HG02870 (cell line): ENCODE measurements around the gene SNRNP48.
A peak's percentile ranks its signal among the peaks of the same experiment; 100 is the strongest.

ENCODE experiments used
- ATAC-seq: cut with Tn5 transposase; IDR thresholded peaks from one replicate; pipeline ENCODE4 v1.9.1; 2021; ENCODE audit warnings: mild to moderate bottlenecking, moderate library complexity; ENCODE audit not compliant: unreplicated experiment

SNRNP48 gene, protein sequence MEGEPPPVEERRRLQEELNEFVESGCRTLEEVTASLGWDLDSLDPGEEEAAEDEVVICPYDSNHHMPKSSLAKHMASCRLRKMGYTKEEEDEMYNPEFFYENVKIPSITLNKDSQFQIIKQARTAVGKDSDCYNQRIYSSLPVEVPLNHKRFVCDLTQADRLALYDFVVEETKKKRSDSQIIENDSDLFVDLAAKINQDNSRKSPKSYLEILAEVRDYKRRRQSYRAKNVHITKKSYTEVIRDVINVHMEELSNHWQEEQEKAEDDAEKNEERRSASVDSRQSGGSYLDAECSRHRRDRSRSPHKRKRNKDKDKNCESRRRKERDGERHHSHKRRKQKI

DNA sequence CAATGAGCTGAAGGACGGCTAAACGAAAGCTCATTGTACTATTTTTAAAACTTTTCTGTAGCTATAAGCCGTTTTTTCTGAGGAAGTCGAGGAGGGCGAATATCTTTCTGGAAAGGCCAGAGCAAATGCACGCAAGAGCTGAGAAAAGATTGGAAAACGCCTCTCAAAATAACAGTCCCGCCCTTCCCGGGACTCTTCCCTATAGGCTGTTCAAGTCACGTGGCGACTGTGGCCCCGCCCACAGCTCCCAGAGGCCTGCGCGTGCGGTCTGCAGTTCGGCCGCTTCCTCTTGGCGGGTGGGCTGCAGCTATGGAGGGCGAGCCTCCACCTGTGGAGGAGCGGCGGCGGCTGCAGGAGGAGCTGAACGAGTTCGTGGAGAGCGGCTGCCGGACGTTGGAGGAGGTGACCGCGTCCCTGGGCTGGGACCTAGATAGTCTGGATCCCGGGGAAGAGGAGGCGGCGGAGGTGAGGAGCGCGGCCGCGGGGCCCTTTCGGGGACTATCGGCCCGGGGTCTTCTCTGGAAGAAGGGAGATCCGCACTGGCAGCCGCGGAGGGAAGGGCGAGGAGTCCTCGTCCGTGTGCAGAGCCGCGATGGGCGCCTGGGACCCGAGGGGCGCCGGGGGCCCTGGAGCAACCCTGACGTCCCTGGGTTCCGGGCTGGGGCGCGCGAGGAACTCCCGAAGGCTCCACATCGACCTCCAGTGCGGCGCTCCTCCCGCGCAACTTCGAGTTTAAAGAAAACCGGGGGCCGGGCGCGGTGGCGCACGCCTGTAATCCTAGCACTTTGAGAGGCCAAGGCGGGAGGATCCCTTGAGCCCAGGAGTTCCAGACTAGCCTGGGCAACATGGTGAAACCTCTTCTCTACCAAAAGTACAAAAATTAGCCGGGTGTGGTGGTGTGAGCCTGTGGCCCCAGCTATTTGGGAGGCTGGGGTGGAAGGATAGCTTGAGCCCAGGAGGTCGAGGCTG lies at the start of gene SNRNP48:
Gene SNRNP48, plus strand, starts transcription at position 250 of the 969 bp plus-strand sequence. Its CDS starts 60 bp downstream, at position 310.
- ATAC-seq, result peak; percentile 99

DNA sequence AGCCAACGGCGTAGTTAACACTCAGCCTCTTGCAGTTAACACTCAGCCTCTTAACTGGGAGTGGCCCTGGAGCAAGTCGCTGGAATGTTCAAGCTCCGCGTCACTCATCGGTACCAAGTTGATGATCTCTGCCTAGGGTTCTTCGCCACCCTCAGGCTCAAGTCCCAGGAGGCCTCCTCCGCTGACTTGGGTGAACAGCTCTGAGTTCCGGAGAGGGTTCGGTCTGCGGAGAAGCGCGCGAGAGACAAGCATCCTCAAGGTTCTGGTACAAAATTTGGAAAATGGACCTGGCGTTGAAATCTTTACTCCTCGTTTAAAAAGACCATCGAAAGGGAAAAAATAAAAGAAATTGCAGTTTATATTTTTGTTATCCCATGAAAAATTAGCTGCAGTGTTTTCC lies 49.4 kb upstream of the SNRNP48 start:
- no peak for ATAC-seq

DNA sequence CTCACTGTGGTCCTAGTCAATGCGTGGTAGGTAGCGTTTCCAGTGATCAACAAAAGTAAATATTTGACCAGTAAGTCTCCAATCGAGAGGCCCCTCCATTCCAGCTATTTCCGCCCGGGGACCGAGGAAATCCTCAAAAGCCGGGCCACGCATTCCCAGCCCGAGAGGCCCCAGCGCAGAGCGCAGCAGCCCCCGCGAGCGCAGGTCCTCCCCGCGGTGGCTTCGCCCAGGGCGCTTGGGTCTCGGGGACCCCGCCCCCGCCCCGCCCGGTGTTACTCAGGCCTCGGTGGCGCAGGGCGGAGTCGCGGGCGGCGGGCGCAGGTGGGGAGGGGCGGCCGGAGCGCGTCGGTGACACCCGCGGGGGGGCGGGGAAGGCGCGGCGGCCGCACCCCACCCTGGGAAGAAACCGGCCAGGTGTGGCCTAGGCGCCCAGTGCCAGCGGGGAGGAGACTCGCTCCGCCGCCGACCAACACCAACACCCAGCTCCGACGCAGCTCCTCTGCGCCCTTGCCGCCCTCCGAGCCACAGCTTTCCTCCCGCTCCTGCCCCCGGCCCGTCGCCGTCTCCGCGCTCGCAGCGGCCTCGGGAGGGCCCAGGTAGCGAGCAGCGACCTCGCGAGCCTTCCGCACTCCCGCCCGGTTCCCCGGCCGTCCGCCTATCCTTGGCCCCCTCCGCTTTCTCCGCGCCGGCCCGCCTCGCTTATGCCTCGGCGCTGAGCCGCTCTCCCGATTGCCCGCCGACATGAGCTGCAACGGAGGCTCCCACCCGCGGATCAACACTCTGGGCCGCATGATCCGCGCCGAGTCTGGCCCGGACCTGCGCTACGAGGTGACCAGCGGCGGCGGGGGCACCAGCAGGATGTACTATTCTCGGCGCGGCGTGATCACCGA lies 48.6 kb upstream of the SNRNP48 start, which contains the start of gene DSP:
Gene DSP, plus strand, starts transcription at position 497 of the 890 bp plus-strand sequence. Its CDS starts 245 bp downstream, at position 742.
- ATAC-seq, result no peak

DNA sequence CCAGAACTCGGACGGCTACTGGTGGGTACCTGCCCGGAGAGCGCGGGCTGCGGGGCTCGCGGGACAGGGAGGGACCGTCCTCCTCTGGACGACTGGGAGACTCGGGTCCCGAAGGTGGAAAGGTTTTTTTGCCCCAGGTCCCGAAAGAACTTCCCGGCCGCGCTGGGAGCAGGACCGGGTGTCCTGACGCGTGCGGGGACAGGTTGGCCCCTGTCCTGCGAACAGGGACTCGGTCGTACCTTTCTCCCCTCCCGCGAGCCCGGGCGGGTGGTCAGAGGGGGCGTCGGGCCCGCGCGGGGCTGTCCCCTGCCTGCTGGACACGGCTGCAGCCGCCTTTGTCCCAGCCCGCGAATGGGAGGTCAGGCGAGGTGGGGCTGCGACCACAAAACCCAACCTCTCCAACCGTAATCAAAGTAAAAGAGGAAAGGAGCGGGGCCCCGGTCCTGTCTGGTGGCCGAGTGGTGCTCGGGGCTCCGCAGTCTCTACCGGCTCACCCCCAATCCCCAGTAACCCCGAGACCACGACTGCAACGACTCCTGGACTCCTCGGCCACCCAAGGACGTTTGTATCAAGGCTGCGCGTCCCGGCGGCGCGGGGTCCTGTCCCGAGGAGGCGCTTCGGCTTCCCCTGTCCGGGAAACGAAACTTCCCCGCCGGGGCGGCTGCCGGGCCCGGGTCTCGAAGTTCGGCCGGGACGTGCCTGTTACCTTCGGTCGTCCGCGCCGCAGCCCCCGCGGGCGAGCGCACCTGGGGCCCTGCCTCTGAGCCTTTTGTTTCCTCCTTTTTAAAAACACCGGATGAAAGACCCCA lies 47.7 kb upstream of the SNRNP48 start:
- no peak for ATAC-seq

DNA sequence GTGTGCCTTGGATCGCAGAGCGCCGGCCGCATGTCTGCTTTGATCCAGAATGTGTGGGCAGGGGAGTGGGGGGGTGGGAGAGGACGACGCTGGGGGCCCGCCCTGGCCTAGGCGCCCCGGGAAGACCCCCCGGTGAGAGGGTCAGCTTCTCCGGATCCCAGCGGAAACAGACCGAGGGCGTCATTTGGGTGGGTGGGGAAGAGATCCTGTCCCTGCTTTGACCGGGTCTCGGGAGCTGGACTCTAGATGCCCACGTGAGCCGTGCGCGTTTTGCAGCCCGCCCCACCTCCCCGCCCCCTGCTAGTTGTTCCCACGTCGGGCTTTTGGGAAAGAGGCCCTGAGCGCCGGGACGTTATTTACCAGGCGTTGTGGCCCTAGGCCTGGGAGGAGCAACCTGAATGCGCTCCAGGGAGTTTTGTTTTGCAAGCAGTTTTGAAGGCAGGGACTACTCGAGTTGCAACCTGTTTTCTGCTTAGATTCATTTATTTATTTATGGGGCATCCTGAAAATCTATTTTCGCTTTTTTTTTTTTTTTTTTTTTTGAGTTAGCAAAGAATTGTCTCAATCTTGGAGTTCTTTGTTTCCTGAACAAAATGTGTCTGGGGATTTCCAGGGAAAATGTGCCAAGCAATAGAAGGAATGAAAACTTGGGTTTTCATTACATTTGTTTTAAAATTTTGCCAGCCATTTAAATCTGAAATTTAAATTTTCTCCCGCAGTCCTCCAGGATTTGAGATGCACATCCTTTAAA lies 46.9 kb upstream of the SNRNP48 start:
- ATAC-seq, result no peak

DNA sequence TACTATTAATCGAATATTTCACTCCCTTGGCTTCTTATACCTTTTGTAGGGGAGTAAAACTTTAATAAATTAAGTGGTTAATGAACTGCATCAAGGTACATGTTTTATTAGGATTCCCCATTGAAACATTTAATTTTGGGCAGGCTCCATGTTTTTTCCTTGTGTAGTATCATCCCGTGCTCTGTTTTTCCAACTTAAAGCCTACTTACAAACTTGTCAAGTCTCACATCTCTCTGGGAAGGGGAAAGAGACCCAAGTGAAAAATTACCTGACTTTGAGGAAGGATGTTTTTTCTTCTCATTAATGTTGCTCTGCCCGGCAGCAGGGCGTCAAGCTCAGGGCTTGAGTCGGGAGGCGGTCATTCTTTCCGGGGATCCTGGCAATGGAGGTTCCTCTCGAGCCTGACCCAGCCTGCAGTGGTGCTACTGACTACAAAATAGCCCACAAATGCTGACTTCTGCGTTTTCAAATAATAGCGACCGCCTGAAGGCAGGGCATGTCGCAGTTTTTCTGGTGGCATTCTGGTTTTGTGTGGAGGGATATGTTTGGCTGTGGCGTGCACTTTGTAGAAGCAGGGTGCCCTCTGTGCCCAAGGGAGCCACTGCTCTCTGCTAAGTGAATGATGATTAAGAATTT lies 46.1 kb upstream of the SNRNP48 start:
- no peak for ATAC-seq

DNA sequence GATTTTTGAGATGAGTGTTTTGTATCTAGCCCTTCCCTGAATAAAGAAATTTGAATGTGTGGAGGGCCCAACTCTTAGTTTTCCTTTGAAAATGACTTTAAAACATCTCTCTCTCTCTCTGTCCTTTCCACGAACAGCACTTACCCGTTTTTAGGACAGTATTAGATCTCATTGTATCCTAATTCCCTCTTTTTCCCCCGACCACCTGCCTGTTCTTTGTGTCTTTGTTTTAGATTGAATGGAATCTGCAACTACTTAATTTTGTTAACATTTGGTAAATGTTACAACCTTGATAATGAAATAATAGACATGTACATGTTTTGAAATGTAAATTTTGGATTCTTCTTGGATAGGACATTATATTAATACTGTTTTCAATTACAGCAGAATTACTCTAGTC lies 45.4 kb upstream of the SNRNP48 start:
- no peak for ATAC-seq

DNA sequence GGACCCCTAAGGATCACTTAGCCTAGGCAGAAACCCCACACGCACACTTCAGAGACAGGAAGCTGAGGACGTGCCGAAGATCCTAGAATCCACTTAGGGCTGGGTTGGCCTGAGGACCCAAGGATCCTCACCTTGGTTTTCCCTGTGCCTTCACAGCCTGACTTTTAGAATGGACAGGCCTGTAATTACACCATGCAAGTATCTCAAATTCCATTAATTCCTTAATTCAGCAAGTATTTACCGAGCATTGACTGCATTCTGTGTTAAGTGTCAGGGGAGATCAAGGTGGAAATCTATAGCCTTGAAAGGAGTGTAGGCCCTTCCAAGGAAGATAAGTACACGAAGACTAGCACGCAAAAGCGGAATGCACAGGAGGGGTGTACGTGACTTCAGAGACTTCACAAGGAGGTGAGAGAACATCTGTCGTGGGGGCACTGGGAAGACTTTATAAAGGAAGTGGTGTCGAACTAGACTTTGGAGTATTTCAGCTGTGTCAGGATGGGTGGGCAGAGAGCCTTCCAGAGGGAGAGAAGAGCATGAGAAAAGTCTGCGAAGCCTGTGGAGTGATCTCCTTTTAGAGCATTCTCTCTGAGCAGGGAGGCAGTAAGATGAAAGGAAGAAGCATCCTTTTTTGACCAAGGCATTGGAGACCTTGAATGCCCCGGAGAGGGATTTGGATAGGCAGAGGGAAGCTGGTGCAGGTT lies 44.5 kb upstream of the SNRNP48 start:
- no peak for ATAC-seq

DNA sequence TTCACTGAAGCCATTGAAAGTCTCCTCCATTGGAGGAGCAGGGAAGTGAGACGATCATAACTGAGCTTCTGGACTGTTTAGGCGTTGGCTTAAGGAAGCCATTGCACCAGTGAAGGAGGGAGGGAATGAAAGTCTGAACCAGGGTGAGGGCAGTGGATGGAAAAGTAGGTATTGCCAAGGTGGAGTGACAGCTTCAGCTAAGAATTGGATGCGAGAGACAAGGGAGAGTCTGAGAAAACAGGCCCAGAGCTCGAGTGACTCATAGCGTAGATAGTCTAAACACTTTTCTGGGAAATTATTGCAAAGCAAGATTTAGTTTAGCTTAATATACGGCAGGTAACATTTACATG lies 44.0 kb upstream of the SNRNP48 start:
- ATAC-seq, result no peak

DNA sequence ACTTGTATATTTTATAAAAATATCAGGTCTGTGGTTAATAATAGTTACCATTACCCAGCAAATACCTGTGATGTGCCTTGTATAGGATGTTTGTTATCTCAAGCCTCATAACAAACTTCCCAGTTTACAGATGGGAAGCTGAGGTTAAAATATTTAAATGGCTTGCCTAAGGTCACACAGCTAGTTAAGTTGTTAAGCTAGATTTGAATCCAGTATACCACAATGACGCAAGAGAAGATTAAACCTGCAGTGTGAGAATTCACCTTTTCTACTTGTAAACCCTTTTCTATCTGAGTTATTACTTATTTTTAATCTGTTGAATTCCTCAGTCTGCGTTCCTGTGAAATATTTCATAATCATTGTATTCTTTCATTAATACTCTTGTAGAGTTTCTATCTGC lies 43.6 kb upstream of the SNRNP48 start:
- no peak for ATAC-seq

DNA sequence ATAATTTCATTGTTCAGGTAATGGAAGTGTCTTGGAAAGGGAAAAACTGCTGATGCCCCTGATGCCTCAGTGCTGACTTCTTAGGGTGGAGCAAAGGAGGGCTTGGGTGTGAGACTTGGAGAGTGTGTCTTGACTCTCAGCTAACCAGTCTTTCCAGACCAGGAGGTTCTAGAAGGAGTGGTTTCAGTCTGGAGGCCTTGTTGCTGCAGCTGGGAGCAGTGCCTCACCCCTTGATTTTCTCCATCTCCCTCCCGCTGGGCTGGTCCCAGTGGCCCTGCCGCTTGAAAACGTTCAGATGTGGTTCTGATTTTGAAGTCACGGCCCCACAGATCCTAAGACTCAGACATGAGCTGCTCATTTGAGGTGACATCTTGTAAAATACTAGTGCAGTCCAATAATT lies 43.1 kb upstream of the SNRNP48 start:
- no peak for ATAC-seq

DNA sequence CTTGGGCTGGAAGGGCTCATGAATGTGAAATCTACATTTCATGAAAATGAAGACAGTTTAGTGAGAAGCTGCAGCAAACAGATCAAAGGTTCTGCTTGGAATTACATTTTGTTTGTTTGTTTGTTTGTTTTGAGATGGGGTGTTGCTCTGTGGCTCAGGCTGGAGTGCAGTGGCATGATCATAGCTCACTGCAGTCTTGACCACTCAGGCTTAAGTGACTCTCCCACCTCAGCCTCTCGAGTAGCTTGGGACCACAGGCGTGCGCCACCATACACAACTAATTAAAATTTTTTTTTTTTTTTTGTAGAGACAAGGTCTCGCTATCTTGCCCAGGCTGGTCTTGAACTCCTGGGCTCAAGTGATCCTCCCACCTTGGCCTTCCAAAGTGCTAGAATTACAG lies 42.7 kb upstream of the SNRNP48 start:
- ATAC-seq, result no peak

DNA sequence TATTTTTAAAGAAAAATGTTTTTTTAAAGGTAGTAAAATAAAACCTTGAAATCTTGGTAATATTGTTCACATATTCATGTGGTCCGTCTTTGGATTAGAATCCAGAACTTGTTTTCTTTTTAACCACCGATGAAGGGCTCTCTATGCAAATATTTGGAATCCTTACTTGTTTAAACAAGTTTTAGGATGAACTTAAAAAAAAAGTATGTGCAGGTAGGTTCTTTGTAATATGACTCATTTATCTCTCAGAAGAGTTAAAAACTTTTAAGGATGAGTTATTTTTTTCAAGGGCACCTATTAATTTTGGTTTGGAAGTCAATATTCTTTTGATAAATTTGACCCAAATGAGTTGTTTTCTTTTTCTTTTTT lies 39.6 kb upstream of the SNRNP48 start:
- no peak for ATAC-seq

DNA sequence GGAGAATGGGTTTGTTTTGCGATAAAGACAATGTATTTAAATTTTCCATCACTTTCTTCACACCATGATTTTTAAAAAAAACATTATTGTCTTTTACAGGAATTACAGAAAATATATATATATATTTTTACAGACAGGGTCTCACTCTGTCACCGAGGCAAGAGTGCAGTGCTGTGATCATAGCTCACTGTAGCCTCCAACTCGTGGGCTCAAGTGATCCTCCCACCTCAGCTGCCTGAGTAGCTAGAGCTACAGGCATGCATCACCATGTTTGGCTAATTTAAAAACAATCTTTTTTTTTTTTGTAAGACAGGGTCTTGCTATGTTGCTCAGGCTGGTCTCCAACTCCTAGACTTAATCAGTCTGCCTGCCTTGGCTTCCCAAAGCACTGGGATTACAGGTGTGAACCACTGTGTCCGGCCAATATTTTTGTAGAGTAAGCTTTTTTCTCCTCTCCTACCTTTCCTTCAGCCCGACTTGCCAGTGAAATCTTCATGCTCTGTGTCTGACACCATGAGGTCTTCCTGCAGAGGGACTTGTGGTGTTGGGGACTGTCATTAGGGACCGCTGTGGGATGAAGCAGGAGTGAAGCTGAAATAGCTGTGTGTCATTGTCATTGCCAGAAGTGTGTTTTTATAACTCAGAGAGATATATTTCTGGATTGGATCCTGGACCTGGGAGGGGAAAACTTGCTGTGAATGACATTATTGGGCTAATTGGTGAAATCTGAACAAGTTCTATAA lies 35.3 kb upstream of the SNRNP48 start:
- ATAC-seq, result no peak

DNA sequence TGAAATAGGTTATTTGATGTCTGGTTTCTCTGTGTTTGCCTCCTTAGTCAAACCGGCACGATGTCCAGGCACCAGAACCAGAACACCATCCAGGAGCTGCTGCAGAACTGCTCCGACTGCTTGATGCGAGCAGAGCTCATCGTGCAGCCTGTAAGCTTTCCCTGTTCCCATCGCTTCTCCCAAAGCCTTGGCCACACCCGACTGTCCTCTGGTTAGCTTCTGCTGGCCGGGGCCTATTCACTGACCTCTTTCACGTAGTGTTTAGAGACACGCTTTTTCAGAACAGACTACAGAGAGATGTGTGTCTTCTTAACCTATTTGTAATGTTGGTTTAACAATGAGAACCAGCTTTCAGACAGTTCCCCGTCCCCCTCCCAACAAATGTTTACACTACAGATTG lies 34.3 kb upstream of the SNRNP48 start:
- no peak for ATAC-seq

DNA sequence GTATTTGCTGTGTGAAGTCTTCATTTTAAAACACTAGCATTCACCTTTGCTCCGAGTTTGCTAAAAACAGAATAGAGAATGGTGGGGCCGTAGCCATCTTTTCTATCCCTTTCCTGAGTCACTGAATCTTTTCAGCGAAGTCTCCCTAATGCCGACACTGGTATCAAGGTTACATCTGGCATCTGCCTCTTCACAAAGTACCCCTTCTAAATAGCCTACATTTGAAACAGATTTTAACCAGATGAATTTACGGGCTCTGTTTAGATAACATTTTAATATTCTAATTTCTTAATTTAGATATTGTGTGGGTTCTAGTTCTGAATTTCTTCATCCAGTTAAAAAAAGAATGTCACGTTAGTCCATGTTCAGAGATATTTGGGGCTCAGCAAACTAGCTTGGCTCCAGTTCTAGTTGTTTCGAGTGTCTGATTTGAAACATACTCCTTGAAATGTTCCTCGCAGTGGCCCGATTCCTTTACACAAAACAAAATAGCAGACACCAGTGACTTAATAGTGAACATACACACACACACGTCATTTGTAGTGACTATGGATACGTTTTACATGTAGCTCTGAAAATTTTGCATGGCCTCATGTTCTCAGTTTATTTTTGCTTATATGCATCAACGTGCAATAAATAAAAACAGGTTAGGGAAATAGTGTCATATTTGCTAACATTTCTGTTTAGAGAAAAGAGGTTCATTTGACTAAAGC lies 33.4 kb upstream of the SNRNP48 start:
- no peak for ATAC-seq

DNA sequence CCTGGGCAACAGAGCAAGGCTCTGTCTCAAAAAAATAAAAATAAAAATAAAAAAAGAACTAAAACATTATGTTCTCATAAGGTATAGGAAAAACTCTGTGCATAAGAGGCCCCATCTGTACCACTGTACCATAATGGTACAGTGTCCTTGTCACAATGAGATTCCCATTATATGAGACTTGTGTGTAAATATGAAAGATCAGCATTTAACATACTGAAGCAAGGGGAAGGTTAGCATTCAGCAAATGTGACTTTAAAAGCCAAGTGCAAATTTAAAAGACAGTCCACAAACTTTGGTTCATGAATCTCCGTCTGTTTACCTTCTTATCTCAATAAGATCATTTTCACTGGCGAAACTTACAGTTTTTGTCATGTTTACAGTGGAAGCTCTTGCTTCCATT lies 32.3 kb upstream of the SNRNP48 start:
- no peak for ATAC-seq
